Activated T-cell treated with anti-CD3 and anti-CD28 coated beads, Interleukin-2, amount 50 U/mL, for 72 hours (primary cell): ENCODE measurements around the gene TRAT1. TPM values are rescaled to one million over a fixed set of nuclear protein-coding genes. Genes with fewer than 3 reads are reported as not detected.

Experiments used
- ATAC-seq, 2 donors: fragments of 150-1000 bp; cut with Tn5 transposase; replicated peaks in 1 of 2; 2 replicates each; pipeline ENCODE4 v1.10.0; 2021; ENCODE audit warnings: moderate library complexity in 2 of 2, mild to moderate bottlenecking in 1 of 2
- DNase-seq, 2 donors: peaks; one replicate each; pipeline ENCODE4 v3.0.0; 2021 to 2022; ENCODE audit warnings: mixed read lengths in 1 of 2
- H3K27ac Mint-ChIP-seq: one replicate; pipeline ENCODE4 v1.8.0; 2022; ENCODE audit warnings: mild to moderate bottlenecking, moderate library complexity, mixed read lengths
- H3K27me3 Mint-ChIP-seq: one replicate; pipeline ENCODE4 v1.8.0; 2022; ENCODE audit warnings: low read depth, mixed read lengths
- H3K36me3 Mint-ChIP-seq, 2 donors: one replicate each; pipeline ENCODE4 v1.8.0; 2022; ENCODE audit warnings: mixed read lengths in 2 of 2, mild to moderate bottlenecking in 1 of 2; ENCODE audit not compliant: insufficient read depth in 2 of 2
- H3K4me1 Mint-ChIP-seq: one replicate; pipeline ENCODE4 v1.8.0; 2022; ENCODE audit warnings: low read depth, mixed read lengths
- H3K4me3 Mint-ChIP-seq, 2 donors: one replicate each; pipeline ENCODE4 v1.8.0; 2022; ENCODE audit warnings: mild to moderate bottlenecking in 2 of 2, mixed read lengths in 2 of 2, moderate library complexity in 2 of 2
- H3K9me3 Mint-ChIP-seq, 2 donors: one replicate each; pipeline ENCODE4 v1.8.0; 2022; ENCODE audit warnings: mixed read lengths in 2 of 2
- total RNA-seq, 2 donors: library from RNA; stranded (reverse); gene quantifications; one replicate each; pipeline ENCODE4 v1.2.3, GENCODE V29; 2022

Gene TRAT1
- total RNA-seq, 2 donors from 2014 or later = 24.1 to 25.9 TPM

DNA sequence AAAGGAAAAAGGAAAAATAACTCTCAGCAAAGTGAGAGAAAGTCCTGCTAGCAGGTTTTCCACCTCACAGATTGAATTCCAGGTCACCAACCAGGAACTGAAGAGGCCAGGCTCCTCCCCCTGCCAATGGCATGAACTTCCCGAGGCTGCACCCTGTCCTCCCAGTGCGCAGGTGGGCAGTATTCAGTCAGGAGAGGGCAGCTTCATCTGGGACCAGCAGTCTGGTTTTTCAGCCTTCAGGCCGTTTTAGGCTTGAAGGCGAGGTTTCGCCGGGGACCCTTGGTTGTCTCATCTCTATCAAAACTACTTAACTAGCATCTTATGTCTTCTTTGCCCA lies 41.2 kb downstream of the TRAT1 start:
- Mint-ChIP-seq H3K36me3 (peaks cover 6 to 18% of the 10 kb centered on the region in 2 donors), H3K4me3 (no peak overlapping the region), H3K27ac (no peak overlapping the region), H3K4me1 (peaks cover 33% of the 10 kb centered on the region), H3K27me3 (no peaks in the 10 kb centered on the region), H3K9me3 (peaks cover 0 to 3% of the 10 kb centered on the region in 2 donors)
- ATAC-seq (peak in 1 of 2 donors; percentile 2), DNase-seq (no peak)

GRCh38 chr3:108877901-108878300 lies 55.3 kb downstream of the TRAT1 start:
- peaks cover 3 to 4% of the 10 kb centered on the region in 2 donors for H3K9me3 Mint-ChIP-seq
- peaks cover 4 to 6% of the 10 kb centered on the region in 2 donors for H3K36me3 Mint-ChIP-seq
- ATAC-seq (peak; percentile 39 to 64), DNase-seq (no peak)
- H3K27ac Mint-ChIP-seq = no peak overlapping the region
- peaks cover 22% of the 10 kb centered on the region for H3K4me1 Mint-ChIP-seq
- H3K4me3 Mint-ChIP-seq = no peak overlapping the region
- H3K27me3 Mint-ChIP-seq = no peaks in the 10 kb centered on the region

DNA sequence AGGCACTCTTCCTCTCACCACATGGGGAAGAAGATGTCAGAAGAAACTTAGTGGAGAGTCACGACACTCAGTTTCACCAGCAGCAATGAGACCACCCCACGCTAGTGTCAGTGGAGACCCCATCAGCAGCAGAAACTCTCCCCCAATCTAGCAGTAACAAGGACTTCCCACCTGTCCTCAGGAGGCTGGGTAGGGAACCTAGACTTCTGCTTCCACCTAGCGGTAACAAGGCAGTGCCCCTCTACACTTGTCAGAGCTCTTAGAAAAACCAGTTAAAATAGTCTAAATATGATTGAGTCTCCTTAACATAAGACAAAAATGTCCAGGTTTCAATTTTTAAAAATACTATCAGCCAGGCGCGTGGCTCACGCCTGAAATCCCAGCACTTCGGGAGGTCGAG lies 57.3 kb downstream of the TRAT1 start:
- H3K9me3 Mint-ChIP-seq = peaks cover 3 to 4% of the 10 kb centered on the region in 2 donors

GRCh38 chr3:108882762-108883161 lies 60.2 kb downstream of the TRAT1 start:
- Mint-ChIP-seq H3K4me1 (peaks cover 19% of the 10 kb centered on the region), H3K4me3 (no peak overlapping the region), H3K27ac (no peak overlapping the region), H3K9me3 (peaks cover 3 to 4% of the 10 kb centered on the region in 2 donors), H3K27me3 (no peaks in the 10 kb centered on the region), H3K36me3 (peaks cover 2 to 4% of the 10 kb centered on the region in 2 donors)
- DNase-seq (no peak), ATAC-seq (peak in 1 of 2 donors; percentile 52)

More for the DNA sequence above, 57.3 kb downstream of the TRAT1 start:
- H3K27me3 Mint-ChIP-seq = no peaks in the 10 kb centered on the region
- H3K27ac Mint-ChIP-seq = no peak overlapping the region
- ATAC-seq (no peak), DNase-seq (no peak)
- H3K36me3 Mint-ChIP-seq = peaks cover 2 to 4% of the 10 kb centered on the region in 2 donors
- H3K4me1 Mint-ChIP-seq = peaks cover 29% of the 10 kb centered on the region
- H3K4me3 Mint-ChIP-seq = no peak overlapping the region

- Mint-ChIP-seq H3K27ac (no peak overlapping the region), H3K9me3 (peaks cover 3 to 4% of the 10 kb centered on the region in 2 donors), H3K36me3 (peaks cover 2 to 4% of the 10 kb centered on the region in 2 donors), H3K4me1 (peaks cover 13% of the 10 kb centered on the region), H3K27me3 (no peaks in the 10 kb centered on the region), H3K4me3 (no peak overlapping the region)
- no peak for DNase-seq
- no peak for ATAC-seq
Measured at GRCh38 chr3:108883373-108883772, 60.8 kb downstream of the TRAT1 start.

DNA sequence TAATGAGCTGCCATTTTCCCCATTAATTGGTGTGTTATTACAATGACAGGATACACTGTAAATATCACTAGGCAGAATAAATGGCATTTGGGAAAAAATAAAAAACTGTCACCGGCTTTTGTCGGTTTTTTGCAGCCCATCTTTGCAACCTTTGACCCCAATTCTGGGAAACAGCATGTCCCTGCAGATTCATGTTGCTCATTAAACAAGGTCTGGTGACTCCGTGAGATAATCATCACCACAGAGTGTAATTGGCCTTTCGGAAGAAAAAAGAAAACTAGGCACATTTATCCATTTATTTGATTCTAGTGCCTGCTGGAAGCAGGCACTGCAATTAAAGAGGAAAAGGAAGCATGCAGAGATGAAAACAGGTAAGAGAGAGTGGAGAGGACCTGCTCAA lies 64.5 kb downstream of the TRAT1 start:
- DNase-seq (no peak), ATAC-seq (no peak)
- Mint-ChIP-seq H3K27me3 (no peaks in the 10 kb centered on the region), H3K27ac (no peak overlapping the region), H3K36me3 (no peaks in the 10 kb centered on the region), H3K4me3 (no peak overlapping the region), H3K4me1 (peaks cover 7% of the 10 kb centered on the region), H3K9me3 (no peaks in the 10 kb centered on the region)

- DNase-seq = no peak
- H3K9me3 Mint-ChIP-seq = no peaks in the 10 kb centered on the region
Measured at GRCh38 chr3:108887777-108888176, 65.2 kb downstream of the TRAT1 start.

DNA sequence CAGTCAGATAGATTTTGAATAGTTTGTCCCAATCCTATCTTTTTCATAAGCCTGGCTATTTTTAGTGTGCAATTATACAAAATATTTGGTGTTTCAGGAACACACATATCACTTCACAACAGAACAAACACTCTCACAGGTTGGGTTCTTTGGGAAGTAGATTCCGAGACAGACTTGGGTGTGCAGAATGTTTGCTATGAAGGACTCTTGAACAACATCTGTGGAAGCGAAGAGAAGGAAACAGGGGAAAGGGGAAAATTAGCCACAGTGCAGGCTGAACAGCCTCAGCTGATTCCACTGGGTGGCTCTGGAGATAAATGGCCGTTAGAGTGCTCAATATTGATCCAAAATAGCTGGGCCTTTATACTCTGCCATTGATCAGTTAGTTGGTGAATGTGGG lies 69.2 kb downstream of the TRAT1 start:
- Mint-ChIP-seq H3K4me3 (no peak overlapping the region), H3K36me3 (no peaks in the 10 kb centered on the region), H3K9me3 (no peaks in the 10 kb centered on the region), H3K4me1 (peaks cover under 1% of the 10 kb centered on the region), H3K27ac (no peak overlapping the region), H3K27me3 (no peaks in the 10 kb centered on the region)
- ATAC-seq (no peak), DNase-seq (no peak)

More at GRCh38 chr3:108887777-108888176, 65.2 kb downstream of the TRAT1 start:
- no peaks in the 10 kb centered on the region for H3K36me3 Mint-ChIP-seq
- peaks cover 7% of the 10 kb centered on the region for H3K4me1 Mint-ChIP-seq
- no peaks in the 10 kb centered on the region for H3K27me3 Mint-ChIP-seq
- no peak for ATAC-seq
- no peak overlapping the region for H3K4me3 Mint-ChIP-seq
- no peak overlapping the region for H3K27ac Mint-ChIP-seq

- peaks cover 13% of the 10 kb centered on the region for H3K4me1 Mint-ChIP-seq
- no peaks in the 10 kb centered on the region for H3K36me3 Mint-ChIP-seq
- no peak overlapping the region for H3K27ac Mint-ChIP-seq
- H3K9me3 Mint-ChIP-seq = no peaks in the 10 kb centered on the region
- DNase-seq = no peak
- ATAC-seq = no peak
- H3K27me3 Mint-ChIP-seq = no peaks in the 10 kb centered on the region
- H3K4me3 Mint-ChIP-seq = no peak overlapping the region
Measured at GRCh38 chr3:108894981-108895380, 72.4 kb downstream of the TRAT1 start.

DNA sequence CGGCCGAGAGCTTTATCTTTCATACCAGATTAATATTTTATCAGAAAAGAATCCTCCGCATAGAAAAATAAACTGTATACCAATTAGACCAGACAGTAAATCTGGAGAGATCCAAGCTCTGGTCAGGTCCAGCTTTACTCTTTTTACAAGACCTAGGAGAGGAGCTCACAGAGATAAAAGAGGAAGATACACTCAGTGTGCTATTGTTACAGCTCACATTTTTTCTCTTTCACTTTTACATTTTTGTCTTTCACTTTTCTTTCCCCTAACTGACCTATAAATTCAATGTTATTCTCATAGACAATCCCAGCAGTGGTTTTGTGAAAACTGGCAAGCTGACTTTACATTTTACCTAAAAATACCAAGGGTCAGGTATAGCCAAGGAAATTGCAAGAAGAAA lies 75.3 kb downstream of the TRAT1 start:
- ATAC-seq = peak; percentile 35 to 52
- H3K36me3 Mint-ChIP-seq = no peaks in the 10 kb centered on the region
- no peak for DNase-seq
- H3K27ac Mint-ChIP-seq = no peak overlapping the region
- peak overlapping the region in 1 of 2 donors; percentile 59 for H3K4me3 Mint-ChIP-seq
- peaks cover 0 to 1% of the 10 kb centered on the region in 2 donors for H3K9me3 Mint-ChIP-seq
- no peaks in the 10 kb centered on the region for H3K27me3 Mint-ChIP-seq
- peaks cover 22% of the 10 kb centered on the region for H3K4me1 Mint-ChIP-seq

DNA sequence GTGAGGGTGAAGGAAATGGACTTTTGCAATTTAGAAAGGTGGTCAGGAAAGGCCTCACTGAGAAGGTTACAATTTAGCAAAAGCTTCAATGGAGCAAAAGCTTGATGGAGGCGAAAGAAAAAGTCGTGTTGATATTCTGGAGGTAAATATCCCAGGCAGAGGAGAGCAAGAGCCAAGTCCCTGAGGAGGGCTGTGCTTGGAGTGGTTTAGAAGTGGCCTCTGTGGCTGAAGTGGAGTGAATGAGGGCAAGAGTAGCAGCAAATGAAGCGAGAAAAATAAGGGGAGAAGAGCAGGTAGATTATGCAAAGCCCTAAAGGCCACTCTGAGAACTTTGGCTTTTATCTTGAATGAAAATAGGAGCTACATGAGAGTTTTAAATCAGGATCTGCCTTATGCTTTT lies 76.9 kb downstream of the TRAT1 start:
- Mint-ChIP-seq H3K27me3 (no peaks in the 10 kb centered on the region), H3K4me1 (peaks cover 26% of the 10 kb centered on the region), H3K4me3 (no peak overlapping the region), H3K27ac (no peak overlapping the region), H3K36me3 (no peaks in the 10 kb centered on the region), H3K9me3 (peaks cover 0 to 1% of the 10 kb centered on the region in 2 donors)
- DNase-seq (no peak), ATAC-seq (no peak)

Other genes starting within 250 kb of the TRAT1 start
- gene CIP2A, start 233.3 kb upstream of the TRAT1 start, total RNA-seq = 10 to 100 TPM; 32.5 to 42.1 TPM
- 10 to 100 TPM; 21.2 to 25.2 TPM for gene DZIP3, start 233.1 kb upstream of the TRAT1 start, total RNA-seq
- gene RETNLB, start 65.4 kb upstream of the TRAT1 start, total RNA-seq = not detected
- not detected for gene GUCA1C, start 131.1 kb downstream of the TRAT1 start, total RNA-seq